Activated CD8-positive, alpha-beta T cell treated with anti-CD3 and anti-CD28 coated beads, Interleukin-2, amount 10 ng/mL, durations not matched to agents 7 days and 5 days (primary cell): ENCODE results near the gene MCM5. TPM values are rescaled to one million over a fixed set of nuclear protein-coding genes. Genes with fewer than 3 reads are reported as not detected.
"Not testable (repeated sequence)": the region's sequence is repeated elsewhere in the genome, so short reads cannot be mapped to it uniquely, and the experiment has no call there.

Experiments used
- ATAC-seq: fragments of 150-1000 bp; cut with Tn5 transposase; one replicate; pipeline ENCODE4 v1.10.0; 2021; ENCODE audit warnings: moderate library complexity
- CTCF ChIA-PET: fragments of 350-600 bp; sonication (Branson Sonifier 250); formaldehyde crosslinking; loops from one replicate; lab custom pipeline; 2021; ENCODE audit warnings: antibody characterized with exemption; lab: Charles Lee
- POLR2A ChIA-PET: fragments of 350-600 bp; sonication (Branson Sonifier 250); formaldehyde crosslinking; loops from one replicate; lab custom pipeline; 2021; ENCODE audit warnings: antibody characterized with exemption; lab: Charles Lee
- DNase-seq: peaks from one replicate; pipeline ENCODE4 v3.0.0-alpha.2; 2020
- H3K27ac Mint-ChIP-seq: one replicate; pipeline ENCODE4 v1.8.0; 2021; ENCODE audit warnings: mild to moderate bottlenecking, mixed read lengths
- H3K27me3 Mint-ChIP-seq: one replicate; pipeline ENCODE4 v1.8.0; 2021; ENCODE audit warnings: low read depth, mixed read lengths
- H3K36me3 Mint-ChIP-seq: one replicate; pipeline ENCODE4 v1.8.0; 2021; ENCODE audit warnings: low read depth, mixed read lengths
- H3K4me1 Mint-ChIP-seq: one replicate; pipeline ENCODE4 v1.8.0; 2021; ENCODE audit warnings: low read depth, mixed read lengths
- H3K4me3 Mint-ChIP-seq: one replicate; pipeline ENCODE4 v1.8.0; 2021; ENCODE audit warnings: mild to moderate bottlenecking, mixed read lengths
- H3K9me3 Mint-ChIP-seq: one replicate; pipeline ENCODE4 v1.8.0; 2022; ENCODE audit warnings: mixed read lengths; ENCODE audit not compliant: insufficient read depth
- total RNA-seq, 2 experiments: library from RNA; stranded (reverse); gene quantifications; one replicate each; pipeline ENCODE4 v1.2.3, GENCODE V29; 2021

The MCM5 gene
- total RNA-seq, 2 experiments from 2014 or later = 275 to 287 TPM

- POLR2A ChIA-PET = no interaction called here
- Mint-ChIP-seq H3K36me3 (peaks cover 70% of the 10 kb centered on the region), H3K4me1 (no peaks in the 10 kb centered on the region), H3K27me3 (no peaks in the 10 kb centered on the region), H3K27ac (no peak overlapping the region), H3K9me3 (peaks cover 5% of the 10 kb centered on the region), H3K4me3 (no peak overlapping the region)
- DNase-seq (no peak), ATAC-seq (no peak)
- CTCF ChIA-PET = no interaction called here
Observed at GRCh38 chr22:35435201-35435740, 35.3 kb downstream of the MCM5 start.

- no peak for ATAC-seq
- H3K9me3 Mint-ChIP-seq = peaks cover 5% of the 10 kb centered on the region
- H3K4me1 Mint-ChIP-seq = no peaks in the 10 kb centered on the region
- DNase-seq = no peak
- CTCF ChIA-PET = no interaction called here
- peaks cover 66% of the 10 kb centered on the region for H3K36me3 Mint-ChIP-seq
- H3K4me3 Mint-ChIP-seq = no peak overlapping the region
- POLR2A ChIA-PET = no interaction called here
- no peak overlapping the region for H3K27ac Mint-ChIP-seq
- no peaks in the 10 kb centered on the region for H3K27me3 Mint-ChIP-seq
Observed at GRCh38 chr22:35436421-35436820, 36.5 kb downstream of the MCM5 start.

DNA sequence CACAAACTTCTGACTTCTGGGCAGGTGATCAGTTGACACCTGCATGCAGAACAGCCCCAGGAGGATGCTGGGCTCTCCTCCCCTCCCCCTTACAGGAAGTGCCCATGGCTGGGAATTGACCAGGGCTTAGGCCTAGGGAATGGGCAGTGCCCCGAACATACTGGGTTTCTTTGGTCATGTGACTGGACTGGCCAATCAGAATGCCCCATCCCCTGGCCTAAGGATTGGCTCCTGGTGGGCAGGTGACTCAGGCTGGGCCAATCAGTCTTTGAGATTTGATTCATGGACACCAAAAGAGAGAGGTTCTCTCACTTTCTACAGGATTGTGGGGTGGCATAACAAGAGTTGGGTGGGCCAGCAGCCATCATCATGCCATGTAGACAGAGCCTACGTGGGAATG is 37.1 kb downstream of the MCM5 start:
- DNase-seq (peak; percentile 31), ATAC-seq (no peak)
- H3K36me3 Mint-ChIP-seq = peaks cover 61% of the 10 kb centered on the region

GRCh38 chr22:35438673-35439364 is 38.9 kb downstream of the MCM5 start:
- POLR2A ChIA-PET, H3K27me3 Mint-ChIP-seq, H3K4me1 Mint-ChIP-seq, ATAC-seq, H3K27ac Mint-ChIP-seq, DNase-seq, H3K9me3 Mint-ChIP-seq, H3K4me3 Mint-ChIP-seq, CTCF ChIA-PET: not testable (repeated sequence)
- H3K36me3 Mint-ChIP-seq = peaks cover 47% of the 10 kb centered on the region

More for the DNA sequence above, 37.1 kb downstream of the MCM5 start:
- Mint-ChIP-seq H3K27me3 (no peaks in the 10 kb centered on the region), H3K4me1 (no peaks in the 10 kb centered on the region), H3K9me3 (peaks cover 3% of the 10 kb centered on the region), H3K27ac (peak overlapping the region; percentile 55), H3K4me3 (no peak overlapping the region)
- ChIA-PET CTCF (no interaction called here), POLR2A (no interaction called here)

DNA sequence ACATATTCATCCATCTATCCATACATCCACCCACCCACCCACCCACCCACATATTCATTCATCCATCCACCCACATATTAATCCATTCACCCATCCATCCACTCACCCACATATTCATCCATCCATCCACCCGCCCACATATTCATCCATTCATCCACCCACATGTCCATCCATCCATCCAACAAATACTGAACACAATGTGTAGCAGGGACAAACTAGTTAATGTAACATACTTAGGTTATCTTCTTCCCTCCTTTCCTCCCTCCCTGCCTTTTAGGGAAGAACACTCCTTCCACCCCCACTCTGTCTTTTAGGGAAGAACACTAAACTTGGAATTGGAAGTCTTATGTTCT is 39.4 kb downstream of the MCM5 start:
- Mint-ChIP-seq H3K27me3 (no peaks in the 10 kb centered on the region), H3K9me3 (no peaks in the 10 kb centered on the region), H3K27ac (no peak overlapping the region), H3K4me1 (peaks cover 6% of the 10 kb centered on the region), H3K4me3 (no peak overlapping the region), H3K36me3 (peaks cover 45% of the 10 kb centered on the region)
- CTCF ChIA-PET = no interaction called here
- POLR2A ChIA-PET = no interaction called here
- ATAC-seq = no peak
- DNase-seq = no peak

DNA sequence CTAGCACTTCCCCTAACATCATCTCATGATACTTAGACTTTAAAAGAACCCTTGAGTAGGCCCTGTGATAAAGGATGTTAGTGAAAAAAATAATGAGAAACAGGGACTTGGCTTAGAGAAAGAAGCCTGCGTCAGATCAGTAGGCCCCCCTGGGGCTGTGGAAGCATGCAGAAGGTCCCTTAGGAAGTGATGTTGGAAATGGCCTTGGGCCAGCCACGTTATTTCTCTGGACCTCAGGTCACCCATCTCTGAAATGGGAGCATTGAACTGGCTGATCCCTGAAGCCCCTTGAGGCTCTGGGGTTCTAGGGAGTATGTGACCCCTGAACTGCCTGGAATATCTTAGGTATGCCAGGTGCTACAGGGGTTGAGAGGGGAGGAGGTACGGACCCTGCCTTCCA is 40.2 kb downstream of the MCM5 start:
- H3K27me3 Mint-ChIP-seq = no peaks in the 10 kb centered on the region
- no peak for ATAC-seq
- H3K36me3 Mint-ChIP-seq = peaks cover 39% of the 10 kb centered on the region
- H3K27ac Mint-ChIP-seq = no peak overlapping the region
- ChIA-PET POLR2A (no interaction called here), CTCF (no interaction called here)
- no peaks in the 10 kb centered on the region for H3K9me3 Mint-ChIP-seq
- no peak overlapping the region for H3K4me3 Mint-ChIP-seq
- peaks cover 6% of the 10 kb centered on the region for H3K4me1 Mint-ChIP-seq
- no peak for DNase-seq

DNA sequence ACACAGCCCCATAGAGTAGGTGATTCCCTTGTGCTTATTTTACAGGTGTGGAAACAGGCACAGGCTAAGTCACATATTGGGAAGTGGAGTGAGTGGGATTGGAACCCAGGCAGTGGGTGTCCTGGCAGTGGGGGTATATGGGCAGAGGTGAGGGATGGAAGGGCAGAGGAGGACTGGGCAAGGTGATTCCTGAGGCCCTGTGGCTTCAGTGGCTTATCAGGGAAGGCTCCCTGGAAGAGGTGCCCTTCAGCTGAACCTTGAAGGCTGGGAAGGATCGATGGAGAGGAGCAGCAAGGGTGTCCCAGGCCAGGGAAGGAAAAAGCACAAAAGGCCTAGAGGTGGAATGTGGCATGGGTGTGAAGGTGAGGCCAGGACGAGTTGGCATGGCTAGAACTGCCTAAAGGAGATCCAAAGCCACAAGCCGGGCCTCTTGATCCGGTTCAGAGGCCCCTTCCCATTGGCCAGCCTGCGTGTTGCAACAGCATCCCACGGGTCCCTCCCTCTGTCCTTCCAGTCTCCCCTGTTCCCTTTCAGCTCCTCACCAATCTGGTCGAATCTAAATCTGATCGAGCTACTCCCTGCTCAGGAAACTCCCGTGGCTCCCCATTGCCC is 41.7 kb downstream of the MCM5 start:
- ChIA-PET CTCF (no interaction called here), POLR2A (no interaction called here)
- DNase-seq (no peak), ATAC-seq (no peak)
- Mint-ChIP-seq H3K4me3 (no peak overlapping the region), H3K36me3 (peaks cover 44% of the 10 kb centered on the region), H3K4me1 (peaks cover 6% of the 10 kb centered on the region), H3K27me3 (no peaks in the 10 kb centered on the region), H3K27ac (no peak overlapping the region), H3K9me3 (no peaks in the 10 kb centered on the region)

- ATAC-seq (no peak), DNase-seq (no peak)
- no peaks in the 10 kb centered on the region for H3K9me3 Mint-ChIP-seq
- no peaks in the 10 kb centered on the region for H3K27me3 Mint-ChIP-seq
- peaks cover 6% of the 10 kb centered on the region for H3K4me1 Mint-ChIP-seq
- H3K4me3 Mint-ChIP-seq = no peak overlapping the region
- H3K27ac Mint-ChIP-seq = peak overlapping the region; percentile 4
- H3K36me3 Mint-ChIP-seq = peaks cover 41% of the 10 kb centered on the region
- POLR2A ChIA-PET = no interaction called here
- CTCF ChIA-PET = no interaction called here
Observed at GRCh38 chr22:35442471-35442870, 42.5 kb downstream of the MCM5 start.

DNA sequence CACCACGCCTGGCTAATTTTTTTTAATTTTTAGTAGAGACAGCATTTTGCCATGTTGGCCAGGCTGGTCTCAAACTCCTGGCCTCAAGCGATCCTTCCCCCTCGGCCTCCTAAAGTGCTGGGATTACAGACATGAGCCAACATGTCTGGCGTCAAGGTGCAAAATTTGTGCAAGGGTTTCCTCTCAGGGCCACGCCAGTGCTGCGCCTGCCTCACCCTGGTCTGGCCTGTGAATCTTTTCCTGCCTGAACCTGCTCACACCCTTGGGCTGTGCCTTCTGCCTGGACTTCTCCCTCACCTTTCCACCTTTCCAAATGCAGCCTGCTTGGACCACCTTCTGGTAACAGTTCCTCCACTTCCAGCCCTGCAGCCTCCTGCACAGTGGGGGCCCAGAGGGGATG is 43.4 kb downstream of the MCM5 start:
- no peaks in the 10 kb centered on the region for H3K9me3 Mint-ChIP-seq
- no peak for ATAC-seq
- no peak overlapping the region for H3K27ac Mint-ChIP-seq
- ChIA-PET POLR2A (no interaction called here), CTCF (no interaction called here)
- peaks cover 37% of the 10 kb centered on the region for H3K36me3 Mint-ChIP-seq
- H3K27me3 Mint-ChIP-seq = no peaks in the 10 kb centered on the region
- H3K4me3 Mint-ChIP-seq = no peak overlapping the region
- no peak for DNase-seq
- H3K4me1 Mint-ChIP-seq = peaks cover 15% of the 10 kb centered on the region

GRCh38 chr22:35443790-35444684 is 44.1 kb downstream of the MCM5 start:
- DNase-seq (no peak), ATAC-seq (no peak)
- Mint-ChIP-seq H3K4me3 (no peak overlapping the region), H3K27ac (peak overlapping the region; percentile 21), H3K27me3 (no peaks in the 10 kb centered on the region), H3K9me3 (no peaks in the 10 kb centered on the region), H3K36me3 (peaks cover 35% of the 10 kb centered on the region), H3K4me1 (peaks cover 16% of the 10 kb centered on the region)
- ChIA-PET POLR2A (no interaction called here), CTCF (no interaction called here)

DNA sequence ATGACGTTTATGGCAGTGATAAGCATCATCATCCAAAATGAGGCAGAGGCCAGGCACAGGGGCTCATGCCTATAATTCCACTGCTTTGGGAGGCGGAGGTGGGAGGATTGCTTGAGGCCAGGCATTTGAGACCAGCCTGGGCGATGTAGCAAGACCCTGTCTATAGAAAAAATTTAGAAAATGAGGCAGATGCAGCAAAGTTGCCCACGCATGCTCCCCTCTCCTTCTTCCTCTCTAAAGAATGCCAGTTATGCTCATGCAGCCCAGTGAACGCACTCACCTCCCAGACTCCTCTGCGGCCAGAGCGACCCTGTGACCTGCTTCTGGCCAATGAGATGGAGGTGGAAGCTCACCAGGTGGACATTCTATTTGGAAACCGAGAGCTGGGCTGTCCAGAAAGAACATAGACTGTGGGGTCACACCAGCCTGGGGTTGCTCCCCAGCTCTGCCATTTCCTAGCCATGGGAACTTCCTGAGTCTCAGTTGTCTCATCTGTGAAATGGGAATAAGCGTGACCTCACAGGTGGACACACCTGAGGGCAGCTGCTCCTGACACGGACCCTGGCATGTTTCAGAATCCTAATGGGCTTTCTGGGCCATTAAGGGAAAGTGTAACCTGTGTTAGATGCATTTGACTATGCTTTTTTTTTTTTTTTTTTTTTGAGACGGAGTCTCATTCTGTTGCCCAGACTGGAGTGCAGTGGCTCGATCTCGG is 44.9 kb downstream of the MCM5 start:
- peaks cover 28% of the 10 kb centered on the region for H3K36me3 Mint-ChIP-seq
- no peaks in the 10 kb centered on the region for H3K27me3 Mint-ChIP-seq
- H3K9me3 Mint-ChIP-seq = no peaks in the 10 kb centered on the region
- peaks cover 16% of the 10 kb centered on the region for H3K4me1 Mint-ChIP-seq
- H3K4me3 Mint-ChIP-seq = no peak overlapping the region
- no peak overlapping the region for H3K27ac Mint-ChIP-seq
- ATAC-seq (no peak), DNase-seq (no peak)
- POLR2A ChIA-PET = no interaction called here
- CTCF ChIA-PET = no interaction called here
